ENCODE measurements around the gene KLF12. TPM values are rescaled to one million over a fixed set of nuclear protein-coding genes. Genes with fewer than 3 reads are reported as not detected.

Gene KLF12
- polyA plus RNA-seq, 6 donors from 2014 or later = 13.8 to 23.5 (median 17.4) TPM

DNA sequence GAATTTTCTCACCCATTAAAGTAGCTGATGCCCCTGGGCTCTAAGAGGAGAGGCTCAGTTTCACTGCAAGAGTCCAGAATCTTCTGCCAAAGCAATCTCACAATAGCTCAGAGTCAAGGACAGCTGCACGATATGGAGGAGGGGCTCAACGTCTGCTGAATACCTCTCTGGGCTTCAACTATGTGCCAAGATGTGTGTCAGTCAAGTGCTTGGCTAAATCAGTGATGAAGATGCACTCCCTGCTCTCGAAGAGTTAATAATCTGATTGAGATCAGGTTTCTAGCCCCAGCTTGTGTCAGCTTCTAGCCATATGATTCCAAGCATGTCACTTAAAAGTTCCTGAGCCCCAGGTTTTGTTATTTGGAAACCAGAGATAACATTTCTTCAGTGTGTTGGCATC, 46.8 kb downstream of the KLF12 start:
- H3K4me3 Mint-ChIP-seq = no peak overlapping the region
- DNase-seq (no peak), ATAC-seq (ENCODE audit: low read depth in 2 of 2) (no peak)
- H3K36me3 Mint-ChIP-seq = peaks cover 5% of the 10 kb centered on the region in 2 donors
- no peak overlapping the region for H3K27ac Mint-ChIP-seq
- H3K27me3 Mint-ChIP-seq = no peaks in the 10 kb centered on the region
- H3K9me3 Mint-ChIP-seq = no peaks in the 10 kb centered on the region
- H3K4me1 Mint-ChIP-seq = peaks cover 45 to 71% (median 49%) of the 10 kb centered on the region in 3 donors
